ENCODE data around the gene VWC2. TPM values are rescaled to one million over a fixed set of nuclear protein-coding genes. Genes with fewer than 3 reads are reported as not detected.

Gene VWC2
- total and polyA plus RNA-seq, 2 of the 8 experiments (the other 6 are each of a cell fraction or from before 2014, with no cell fraction given): 0.24 to 0.30 TPM

DNA sequence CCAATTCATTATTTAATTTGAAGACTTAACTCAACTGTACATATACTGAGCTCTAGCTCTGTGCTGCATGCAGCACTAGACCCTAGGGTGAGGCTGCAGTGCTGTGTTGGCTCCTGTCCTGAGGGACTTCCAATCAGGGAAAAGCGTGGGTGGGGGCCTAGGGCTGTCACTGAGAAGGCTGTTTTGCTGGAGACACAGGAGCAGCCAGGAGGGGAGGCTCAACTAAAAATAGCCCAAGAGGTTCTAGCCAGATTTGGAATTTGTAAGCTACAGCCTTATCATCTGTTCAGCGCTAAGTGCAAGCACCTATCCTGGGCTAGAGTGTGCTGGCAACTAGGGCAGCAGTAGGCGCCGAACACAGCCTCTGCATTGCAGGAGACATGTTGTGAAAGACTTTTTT is 121.1 kb downstream of the VWC2 start:
- no peak overlapping the region for H2BK15ac ChIP-seq (ENCODE audit: low read length)
- no peak overlapping the region for H3K23ac ChIP-seq (ENCODE audit: insufficient read length)
- no peaks in the 10 kb centered on the region for H3K27me3 ChIP-seq (replicated peaks in 1 of 4; ENCODE audit: control insufficient read depth in 3 of 4, extremely low read depth in 1 of 4, insufficient read depth in 3 of 4, low read length in 3 of 4)
- H2AK5ac ChIP-seq (ENCODE audit: low read depth, low read length): no peak overlapping the region
- no peak overlapping the region for H2BK12ac ChIP-seq (ENCODE audit: low read depth, low read length)
- H4K20me1 ChIP-seq (replicated peaks in 1 of 2; ENCODE audit: control insufficient read depth in 1 of 2, insufficient read depth in 2 of 2, low read length in 2 of 2): no peaks in the 10 kb centered on the region
- FAIRE-seq (no peak), DNase-seq (ENCODE audit: low read depth in 1 of 2, low spot score in 2 of 2) (no peak)
- no peak overlapping the region for H4K5ac ChIP-seq (ENCODE audit: insufficient read length, low read depth, low read length)
- no peak overlapping the region for H3K14ac ChIP-seq (ENCODE audit: insufficient read length)
- H3K23me2 ChIP-seq (ENCODE audit: low read depth, low read length): no peaks in the 10 kb centered on the region
- ChIA-PET POLR2A (ENCODE audit: partially characterized antibody) (no interaction called here), CTCF (ENCODE audit: partially characterized antibody) (no interaction called here)
- H3K79me1 ChIP-seq (ENCODE audit: low read depth, low read length): no peaks in the 10 kb centered on the region
- H3K56ac ChIP-seq (replicated peaks; ENCODE audit: insufficient read length, low read depth, low read length): no peak overlapping the region
- no peak overlapping the region for H4K91ac ChIP-seq (replicated peaks; ENCODE audit: insufficient read length, low read length)
- H3K18ac ChIP-seq (ENCODE audit: extremely low read depth, low read length): no peak overlapping the region
- H2BK20ac ChIP-seq (ENCODE audit: low read length): no peak overlapping the region
- no peak overlapping the region for H3K4me2 ChIP-seq (ENCODE audit: insufficient read depth in 1 of 2, low read depth in 2 of 2, low read length in 2 of 2)
- H2BK120ac ChIP-seq (replicated peaks; ENCODE audit: low read depth, low read length): no peak overlapping the region
- no peaks in the 10 kb centered on the region for H3K79me2 ChIP-seq (ENCODE audit: control insufficient read depth in 1 of 2, insufficient read depth in 2 of 2, low read length in 2 of 2)
- WGBS, 2 experiments (ENCODE audit: extremely low coverage in 1 of 2, insufficient coverage in 1 of 2, insufficient read length in 1 of 2, insufficient replicate concordance in 2 of 2, low coverage in 1 of 2, low lambda C conversion rate in 2 of 2, missing lambda C conversion rate in 1 of 2): 92% methylated on average over 4 of the region's 4 CpGs; no CpG with 5 or more reads in 1 of the 2 experiments
- no peak overlapping the region for H3K4ac ChIP-seq (replicated peaks; ENCODE audit: insufficient read length, low read depth, low read length)
- peaks cover 0 to 2% of the 10 kb centered on the region in 2 experiments; a peak in 1 of 4 replicates for H3K9me3 ChIP-seq (ENCODE audit: insufficient read depth in 2 of 2, low read depth in 1 of 2, low read length in 1 of 2)
- no peak overlapping the region for H4K8ac ChIP-seq (ENCODE audit: extremely low read depth, insufficient read depth, low read length)
- no peak overlapping the region for H3K4me3 ChIP-seq (ENCODE audit: extremely low read depth in 1 of 4, insufficient read depth in 2 of 4, low read depth in 3 of 4, low read length in 4 of 4)
- H3K36me3 ChIP-seq (ENCODE audit: control insufficient read depth in 2 of 4, insufficient read depth in 4 of 4, low read length in 3 of 4): no peaks in the 10 kb centered on the region
- no peak overlapping the region for H2AFZ ChIP-seq (ENCODE audit: low read length)
- TF ChIP-seq ZNF274 (IDR thresholded peaks at IDR 0.05; ENCODE audit: borderline replicate concordance, extremely low read depth, low read length) (no peak), RBBP5 (IDR thresholded peaks at IDR 0.05; ENCODE audit: borderline replicate concordance, low read depth, low read length) (no peak), E2F6 (IDR thresholded peaks at IDR 0.05) (no peak)
- no peak overlapping the region for H3K27ac ChIP-seq (ENCODE audit: low read depth, low read length)
- H2BK5ac ChIP-seq (ENCODE audit: low read depth, low read length): no peak overlapping the region
- no peak overlapping the region for H3K9ac ChIP-seq (replicated peaks in 1 of 4; ENCODE audit: extremely low read depth in 1 of 4, low read depth in 3 of 4, low read length in 3 of 4)
- H3K4me1 ChIP-seq (replicated peaks in 1 of 4; ENCODE audit: control insufficient read depth in 3 of 4, insufficient read depth in 4 of 4, low read length in 3 of 4): peaks cover 0 to 3% (median 0%) of the 10 kb centered on the region in 4 experiments; a peak in 1 of 7 replicates

All from H1 (cell line).